HL-60 (cell line): ENCODE measurements around the gene SVIL.

Experiments used
- DNase-seq, 2 experiments: peaks; one replicate each; pipeline ENCODE4 v3.0.0-alpha.2; 2010 to 2020; ENCODE audit warnings: low read depth in 1 of 2, low spot score in 1 of 2
- H3K27ac ChIP-seq: fragments of 250-450 bp; sonication (Bioruptor Pico); replicated peaks from 2 replicates; pipeline ENCODE4 v1.5.1; 2020; ENCODE audit warnings: mild to moderate bottlenecking, moderate library complexity
- H3K27me3 ChIP-seq: fragments of 250-450 bp; sonication (Bioruptor Pico); 2 replicates; pipeline ENCODE4 v1.5.1; 2021; ENCODE audit warnings: mild to moderate bottlenecking, moderate library complexity; ENCODE audit not compliant: insufficient read depth, poor library complexity, severe bottlenecking
- H3K4me3 ChIP-seq: replicated peaks from 2 replicates; pipeline ENCODE4 v1.5.1; 2011; ENCODE audit warnings: mild to moderate bottlenecking, control low read depth, low read length; ENCODE audit not compliant: insufficient read depth
- CTCF ChIP-seq: IDR thresholded peaks from one replicate; pipeline ENCODE4 v1.5.1; 2011; ENCODE audit warnings: low read length, control low read depth, inconsistent platforms; ENCODE audit not compliant: insufficient read depth
- GABPA ChIP-seq: IDR thresholded peaks from 2 replicates; pipeline ENCODE4 v1.6.1; 2012; ENCODE audit warnings: low read depth
- POLR2AphosphoS5 ChIP-seq: IDR thresholded peaks from 2 replicates; pipeline ENCODE4 v1.6.1; 2012; ENCODE audit warnings: low read depth
- SPI1 ChIP-seq: IDR thresholded peaks from 2 replicates; pipeline ENCODE4 v1.6.1; 2012; ENCODE audit warnings: low read depth, mild to moderate bottlenecking, borderline replicate concordance
- long read RNA-seq: library from polyadenylated mRNA; unstranded; transcript quantifications from one replicate; pipeline ENCODE4 v2.0.0, GENCODE V29; 2020
- TF ChIP-seq, protein P1 (sequence below): IDR thresholded peaks from 2 replicates; pipeline ENCODE4 v1.6.1; 2012; ENCODE audit warnings: low read depth; ENCODE audit not compliant: insufficient replicate concordance

SVIL gene, protein sequence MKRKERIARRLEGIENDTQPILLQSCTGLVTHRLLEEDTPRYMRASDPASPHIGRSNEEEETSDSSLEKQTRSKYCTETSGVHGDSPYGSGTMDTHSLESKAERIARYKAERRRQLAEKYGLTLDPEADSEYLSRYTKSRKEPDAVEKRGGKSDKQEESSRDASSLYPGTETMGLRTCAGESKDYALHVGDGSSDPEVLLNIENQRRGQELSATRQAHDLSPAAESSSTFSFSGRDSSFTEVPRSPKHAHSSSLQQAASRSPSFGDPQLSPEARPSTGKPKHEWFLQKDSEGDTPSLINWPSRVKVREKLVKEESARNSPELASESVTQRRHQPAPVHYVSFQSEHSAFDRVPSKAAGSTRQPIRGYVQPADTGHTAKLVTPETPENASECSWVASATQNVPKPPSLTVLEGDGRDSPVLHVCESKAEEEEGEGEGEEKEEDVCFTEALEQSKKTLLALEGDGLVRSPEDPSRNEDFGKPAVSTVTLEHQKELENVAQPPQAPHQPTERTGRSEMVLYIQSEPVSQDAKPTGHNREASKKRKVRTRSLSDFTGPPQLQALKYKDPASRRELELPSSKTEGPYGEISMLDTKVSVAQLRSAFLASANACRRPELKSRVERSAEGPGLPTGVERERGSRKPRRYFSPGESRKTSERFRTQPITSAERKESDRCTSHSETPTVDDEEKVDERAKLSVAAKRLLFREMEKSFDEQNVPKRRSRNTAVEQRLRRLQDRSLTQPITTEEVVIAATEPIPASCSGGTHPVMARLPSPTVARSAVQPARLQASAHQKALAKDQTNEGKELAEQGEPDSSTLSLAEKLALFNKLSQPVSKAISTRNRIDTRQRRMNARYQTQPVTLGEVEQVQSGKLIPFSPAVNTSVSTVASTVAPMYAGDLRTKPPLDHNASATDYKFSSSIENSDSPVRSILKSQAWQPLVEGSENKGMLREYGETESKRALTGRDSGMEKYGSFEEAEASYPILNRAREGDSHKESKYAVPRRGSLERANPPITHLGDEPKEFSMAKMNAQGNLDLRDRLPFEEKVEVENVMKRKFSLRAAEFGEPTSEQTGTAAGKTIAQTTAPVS (N-terminal part only)
- long read RNA-seq, partial matches to known transcripts: 9 of 21 reads
- long read RNA-seq, other reads (novel, unspliced or antisense): 12 of 21 reads

DNA sequence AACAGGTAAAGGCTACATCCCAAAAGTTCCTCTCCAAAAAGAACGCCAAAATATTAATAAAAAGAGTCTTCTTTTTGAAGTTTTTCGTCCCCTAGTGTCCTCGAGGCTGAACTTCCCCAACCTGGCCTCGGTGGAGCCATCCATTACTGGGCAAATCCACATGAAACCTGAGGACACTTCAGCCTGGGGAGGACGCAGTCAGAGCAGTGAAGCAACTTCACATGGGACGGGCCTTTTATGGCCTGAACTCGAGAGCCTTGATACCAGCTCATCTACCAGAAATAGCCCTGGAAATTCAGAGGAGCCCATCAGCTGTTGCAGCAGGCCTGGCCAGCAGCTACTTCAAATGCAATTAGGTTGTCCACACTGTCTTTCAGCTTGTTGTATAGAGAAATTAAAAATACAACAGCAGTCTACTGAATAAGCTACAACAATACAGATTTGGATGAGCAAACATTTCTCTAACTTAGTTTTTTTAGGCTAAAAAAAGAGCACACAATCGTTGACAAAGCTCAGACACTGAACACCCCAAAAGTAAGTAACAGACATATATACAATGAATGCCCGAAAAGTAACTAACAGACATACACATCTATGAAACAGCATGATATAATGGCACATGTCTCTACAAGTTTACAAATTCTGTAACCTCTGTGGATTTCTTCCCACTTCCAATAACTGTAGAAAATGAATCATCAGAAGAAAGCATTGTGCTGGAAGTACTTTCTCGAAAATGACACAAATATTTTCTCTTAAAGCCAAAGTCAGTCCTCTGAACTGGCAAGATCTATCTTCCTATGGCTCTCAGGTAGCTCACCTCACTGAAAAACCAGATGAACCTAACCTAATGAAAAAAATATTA lies at the start of gene SVIL:
Gene SVIL (minus strand): TSS at position 208 of the 862 bp plus-strand sequence. CDS start 79,913 bp downstream, outside the sequence.
- TF ChIP-seq SPI1 (no peak), CTCF (no peak), GABPA (no peak), POLR2AphosphoS5 (no peak)
- TF ChIP-seq, protein P1, sequence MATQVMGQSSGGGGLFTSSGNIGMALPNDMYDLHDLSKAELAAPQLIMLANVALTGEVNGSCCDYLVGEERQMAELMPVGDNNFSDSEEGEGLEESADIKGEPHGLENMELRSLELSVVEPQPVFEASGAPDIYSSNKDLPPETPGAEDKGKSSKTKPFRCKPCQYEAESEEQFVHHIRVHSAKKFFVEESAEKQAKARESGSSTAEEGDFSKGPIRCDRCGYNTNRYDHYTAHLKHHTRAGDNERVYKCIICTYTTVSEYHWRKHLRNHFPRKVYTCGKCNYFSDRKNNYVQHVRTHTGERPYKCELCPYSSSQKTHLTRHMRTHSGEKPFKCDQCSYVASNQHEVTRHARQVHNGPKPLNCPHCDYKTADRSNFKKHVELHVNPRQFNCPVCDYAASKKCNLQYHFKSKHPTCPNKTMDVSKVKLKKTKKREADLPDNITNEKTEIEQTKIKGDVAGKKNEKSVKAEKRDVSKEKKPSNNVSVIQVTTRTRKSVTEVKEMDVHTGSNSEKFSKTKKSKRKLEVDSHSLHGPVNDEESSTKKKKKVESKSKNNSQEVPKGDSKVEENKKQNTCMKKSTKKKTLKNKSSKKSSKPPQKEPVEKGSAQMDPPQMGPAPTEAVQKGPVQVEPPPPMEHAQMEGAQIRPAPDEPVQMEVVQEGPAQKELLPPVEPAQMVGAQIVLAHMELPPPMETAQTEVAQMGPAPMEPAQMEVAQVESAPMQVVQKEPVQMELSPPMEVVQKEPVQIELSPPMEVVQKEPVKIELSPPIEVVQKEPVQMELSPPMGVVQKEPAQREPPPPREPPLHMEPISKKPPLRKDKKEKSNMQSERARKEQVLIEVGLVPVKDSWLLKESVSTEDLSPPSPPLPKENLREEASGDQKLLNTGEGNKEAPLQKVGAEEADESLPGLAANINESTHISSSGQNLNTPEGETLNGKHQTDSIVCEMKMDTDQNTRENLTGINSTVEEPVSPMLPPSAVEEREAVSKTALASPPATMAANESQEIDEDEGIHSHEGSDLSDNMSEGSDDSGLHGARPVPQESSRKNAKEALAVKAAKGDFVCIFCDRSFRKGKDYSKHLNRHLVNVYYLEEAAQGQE: no peak
- no peak for DNase-seq
- no peak within 1 kb of the TSS for H3K27ac ChIP-seq
- no peak within 1 kb of the TSS for H3K4me3 ChIP-seq
- H3K27me3 ChIP-seq: no peaks in the 10 kb centered on the region

- Histone ChIP-seq H3K27me3 (no peaks in the 10 kb centered on the region), H3K4me3 (no peak overlapping the region), H3K27ac (peak overlapping the region; percentile 71)
- DNase-seq: peak; percentile 94 to 98
- TF ChIP-seq POLR2AphosphoS5 (peak; percentile 82), CTCF (no peak), SPI1 (peak; percentile 83), GABPA (peak; percentile 89)
- TF ChIP-seq, protein P1: peak; percentile 20
Measured at GRCh38 chr10:29681676-29682448, 47.1 kb upstream of the SVIL start.
